Glomerular visceral epithelial cell (primary cell): ENCODE results near the gene KRTAP2-3.
A peak's percentile ranks its signal among the peaks of the same experiment; 100 is the strongest.
"Not testable (repeated sequence)": the region's sequence is repeated elsewhere in the genome, so short reads cannot be mapped to it uniquely, and the experiment has no call there.

Experiments
- DNase-seq: peaks from one replicate; pipeline ENCODE4 v3.0.0-alpha.2; 2016; ENCODE audit errors: extremely low spot score

The KRTAP2-3 gene

GRCh38 chr17:41060052-41060604 lies at the start of gene KRTAP2-3:
Gene KRTAP2-3, minus strand, starts transcription at chr17:41060114. Its CDS starts 64 bp downstream, at chr17:41060050.
- peak; percentile 94 for DNase-seq

GRCh38 chr17:41108728-41109386 lies 48.9 kb upstream of the KRTAP2-3 start:
- not testable (repeated sequence) for DNase-seq

- no peak for DNase-seq
Observed at GRCh38 chr17:41107941-41108450, 48.1 kb upstream of the KRTAP2-3 start.

GRCh38 chr17:41105347-41105746 lies 45.4 kb upstream of the KRTAP2-3 start, which contains the start of gene KRTAP4-9:
Gene KRTAP4-9, plus strand, starts transcription at chr17:41105389. Its CDS starts 0 bp downstream, at chr17:41105389.
- not testable (repeated sequence) for DNase-seq

- DNase-seq, result peak; percentile 45
Observed at GRCh38 chr17:41104386-41105038, 44.6 kb upstream of the KRTAP2-3 start.

- DNase-seq, result no peak
Observed at GRCh38 chr17:41103896-41104295, 44.0 kb upstream of the KRTAP2-3 start.

GRCh38 chr17:41101586-41102259 lies 41.8 kb upstream of the KRTAP2-3 start, which contains the start of gene KRTAP4-16:
Gene KRTAP4-16, minus strand, starts transcription at chr17:41102209. Its CDS starts 0 bp downstream, at chr17:41102209.
- DNase-seq, result no peak

GRCh38 chr17:41099682-41100480 lies 40.0 kb upstream of the KRTAP2-3 start:
- DNase-seq, result peak; percentile 48

- no peak for DNase-seq
Observed at GRCh38 chr17:41098481-41098880, 38.6 kb upstream of the KRTAP2-3 start.

GRCh38 chr17:41098042-41098441 lies 38.1 kb upstream of the KRTAP2-3 start, which contains the start of gene KRTAP4-8:
Gene KRTAP4-8, minus strand, starts transcription at chr17:41098142. Its CDS starts 58 bp downstream, at chr17:41098084.
- DNase-seq, result no peak

GRCh38 chr17:41096055-41096454 lies 36.1 kb upstream of the KRTAP2-3 start:
- DNase-seq, result no peak

- not testable (repeated sequence) for DNase-seq
Observed at GRCh38 chr17:41088760-41089352, 28.9 kb upstream of the KRTAP2-3 start.

- not testable (repeated sequence) for DNase-seq
Observed at GRCh38 chr17:41084100-41084856, 24.4 kb upstream of the KRTAP2-3 start, which contains the start of gene KRTAP4-7. Gene KRTAP4-7, plus strand, starts transcription at chr17:41084150. Its CDS starts 57 bp downstream, at chr17:41084207.

GRCh38 chr17:41083427-41083826 lies 23.5 kb upstream of the KRTAP2-3 start:
- not testable (repeated sequence) for DNase-seq

GRCh38 chr17:41082626-41083025 lies 22.7 kb upstream of the KRTAP2-3 start:
- DNase-seq, result no peak

- no peak for DNase-seq
Observed at GRCh38 chr17:41076788-41077187, 16.9 kb upstream of the KRTAP2-3 start.

GRCh38 chr17:41073676-41074075 lies 13.8 kb upstream of the KRTAP2-3 start:
- no peak for DNase-seq

- DNase-seq, result no peak
Observed at GRCh38 chr17:41071606-41072360, 11.9 kb upstream of the KRTAP2-3 start.

- DNase-seq, result no peak
Observed at GRCh38 chr17:41069031-41069430, 9.1 kb upstream of the KRTAP2-3 start.
